Stimulated activated CD8-positive, alpha-beta memory T cell treated with anti-CD3 and anti-CD28 coated beads, Interleukin-15, amount 100 ng/mL, for 24 hours (primary cell): Measurements from ENCODE around the gene DLGAP4.
"Not testable (repeated sequence)": the region's sequence is repeated elsewhere in the genome, so short reads cannot be mapped to it uniquely, and the experiment has no call there.

Experiments
- DNase-seq: peaks from one replicate; pipeline ENCODE4 v3.0.0-alpha.2; 2020; ENCODE audit warnings: low read depth

The DLGAP4 gene

GRCh38 chr20:36499723-36500501 is 193.8 kb downstream of the DLGAP4 start:
- DNase-seq, result no peak

- no peak for DNase-seq
Observed at GRCh38 chr20:36501367-36502006, 195.3 kb downstream of the DLGAP4 start.

- DNase-seq, result no peak
Observed at GRCh38 chr20:36504295-36504694, 198.2 kb downstream of the DLGAP4 start.

- no peak for DNase-seq
Observed at GRCh38 chr20:36506253-36506652, 200.1 kb downstream of the DLGAP4 start.

GRCh38 chr20:36507746-36508145 is 201.6 kb downstream of the DLGAP4 start:
- DNase-seq, result no peak

GRCh38 chr20:36519012-36519719 is 213.0 kb downstream of the DLGAP4 start:
- no peak for DNase-seq

GRCh38 chr20:36519944-36520343 is 213.8 kb downstream of the DLGAP4 start:
- DNase-seq, result no peak

GRCh38 chr20:36521526-36521925 is 215.4 kb downstream of the DLGAP4 start:
- no peak for DNase-seq

GRCh38 chr20:36522412-36522811 is 216.3 kb downstream of the DLGAP4 start:
- not testable (repeated sequence) for DNase-seq

- no peak for DNase-seq
Observed at GRCh38 chr20:36523341-36523740, 217.2 kb downstream of the DLGAP4 start.

- DNase-seq, result no peak
Observed at GRCh38 chr20:36525620-36526365, 219.7 kb downstream of the DLGAP4 start.

- no peak for DNase-seq
Observed at GRCh38 chr20:36526521-36527011, 220.4 kb downstream of the DLGAP4 start.

- DNase-seq, result no peak
Observed at GRCh38 chr20:36527331-36528125, 221.4 kb downstream of the DLGAP4 start.

GRCh38 chr20:36528176-36528874 is 222.2 kb downstream of the DLGAP4 start:
- no peak for DNase-seq

GRCh38 chr20:36528875-36529417 is 222.8 kb downstream of the DLGAP4 start:
- no peak for DNase-seq

GRCh38 chr20:36532388-36532787 is 226.2 kb downstream of the DLGAP4 start:
- no peak for DNase-seq

GRCh38 chr20:36532822-36533221 is 226.7 kb downstream of the DLGAP4 start:
- no peak for DNase-seq

- DNase-seq, result no peak
Observed at GRCh38 chr20:36538026-36538722, 232.0 kb downstream of the DLGAP4 start.

GRCh38 chr20:36540551-36541211 is 234.5 kb downstream of the DLGAP4 start:
- no peak for DNase-seq
